22Rv1 (cell line): ENCODE results near the gene CSGALNACT2.

ENCODE experiments used
- H3K27ac ChIP-seq: fragments of 450-650 bp; 2 replicates; pipeline ENCODE4 v1.5.1; 2017
- CTCF ChIP-seq: fragments of 450-650 bp; IDR thresholded peaks from 2 replicates; pipeline ENCODE4 v1.5.1; 2017; ENCODE audit warnings: mild to moderate bottlenecking
- ZFX ChIP-seq: fragments of 450-650 bp; IDR thresholded peaks from 2 replicates; pipeline ENCODE4 v1.6.1; 2017; ENCODE audit warnings: antibody characterized with exemption, borderline replicate concordance

CSGALNACT2 gene

GRCh38 chr10:43211030-43211429, 72.8 kb downstream of the CSGALNACT2 start:
- H3K27ac ChIP-seq = no peak overlapping the region
- TF ChIP-seq ZFX = no peak
- no peak for TF ChIP-seq CTCF

- TF ChIP-seq ZFX (no peak), CTCF (no peak)
- H3K27ac ChIP-seq = no peak overlapping the region
Measured at GRCh38 chr10:43211431-43212042, 73.3 kb downstream of the CSGALNACT2 start.

GRCh38 chr10:43212043-43212721, 73.9 kb downstream of the CSGALNACT2 start:
- no peak for TF ChIP-seq CTCF
- no peak for TF ChIP-seq ZFX
- no peak overlapping the region for H3K27ac ChIP-seq

GRCh38 chr10:43214071-43214955, 76.1 kb downstream of the CSGALNACT2 start:
- TF ChIP-seq ZFX = no peak
- TF ChIP-seq CTCF = no peak
- no peak overlapping the region for H3K27ac ChIP-seq

GRCh38 chr10:43214956-43215561, 76.8 kb downstream of the CSGALNACT2 start:
- no peak overlapping the region for H3K27ac ChIP-seq
- TF ChIP-seq CTCF = no peak
- no peak for TF ChIP-seq ZFX

- no peak for TF ChIP-seq ZFX
- TF ChIP-seq CTCF = no peak
- no peak overlapping the region for H3K27ac ChIP-seq
Measured at GRCh38 chr10:43215758-43216455, 77.7 kb downstream of the CSGALNACT2 start.
